ENCODE results near the gene SFXN2.

GRCh38 chr10:102718220-102718619, 3.8 kb downstream of the SFXN2 start:
- TF ChIP-seq CTCF (IDR thresholded peaks at IDR 0.05; ENCODE audit: low read length) (no peak), EZH2 (optimal IDR thresholded peaks at IDR 0.05; ENCODE audit: low read depth, low read length) (no peak), EZH2phosphoT487 (IDR thresholded peaks at IDR 0.05; ENCODE audit: low read length) (no peak)
